ENCODE measurements around the gene COPB2.

- TF ChIP-seq CTCF (IDR thresholded peaks at IDR 0.05) = no peak
- TF ChIP-seq EZH2phosphoT487 (IDR thresholded peaks at IDR 0.05) = no peak
Observed at GRCh38 chr3:139354661-139355060, 34.8 kb downstream of the COPB2 start.
